K562 (cell line): ENCODE data around the gene RAB31. TPM values are rescaled to one million over a fixed set of nuclear protein-coding genes. Genes with fewer than 3 reads are reported as not detected.

Experiments used
- ATAC-seq: fragments of 200-7000 bp; cut with Tn5 transposase; 3 replicates; pipeline ENCODE4 v1.9.1; 2020; ENCODE audit warnings: moderate library complexity
- BruUV-seq: library from RNA; stranded (reverse); fragments of 400-500 nt; replicated peaks from 2 replicates; lab custom pipeline; 2021; lab: Mats Ljungman, UMichigan
- CTCF ChIA-PET: fragments of 300-600 bp; formaldehyde crosslinking; extraction: SDS; loops from one replicate; lab custom pipeline; 2021; ENCODE audit warnings: low intra/inter-chr PET ratio; lab: Yijun Ruan, JAX
- POLR2A ChIA-PET: fragments of 300-600, 350-650 bp; sonication (Branson Sonifier 250); formaldehyde crosslinking; extraction: SDS; loops from one replicate; lab custom pipeline; 2021; ENCODE audit warnings: antibody characterized with exemption, inconsistent platforms; lab: Yijun Ruan, JAX
- DNase-seq, 4 experiments: peaks; one replicate each; pipeline versions ENCODE4 v3.0.0 to v3.0.0-alpha.2; 2011 to 2018; ENCODE audit warnings: low spot score in 3 of 4, mixed read lengths in 3 of 4; ENCODE audit errors: extremely low read depth in 1 of 4
- FAIRE-seq: peaks from 2 replicates; lab custom pipeline; 2011; peaks lifted over from hg19 to GRCh38; lab: Jason Lieb, UNC
- H2AFZ ChIP-seq: 2 replicates; pipeline ENCODE4 v1.6.0; 2011; ENCODE audit warnings: low read depth, low read length, control low read depth, inconsistent platforms
- H3K27ac ChIP-seq: fragments of 200-600 bp; 3 replicates; pipeline ENCODE4 v1.8.0; 2011; ENCODE audit warnings: low read depth, mild to moderate bottlenecking, control low read depth, inconsistent platforms, low read length, moderate library complexity, mixed read lengths; ENCODE audit errors: extremely low read depth
- H3K27me3 ChIP-seq, 2 experiments: fragments of 300-600 bp in 1 of 2; 2 replicates in 1 of 2; 3 replicates in 1 of 2; pipeline versions ENCODE4 v1.6.0 to v1.8.0; 2011; ENCODE audit warnings: inconsistent platforms in 2 of 2, low read length in 2 of 2, mild to moderate bottlenecking in 1 of 2, mixed read lengths in 1 of 2, moderate library complexity in 1 of 2; ENCODE audit not compliant: control insufficient read depth in 2 of 2, insufficient read depth in 2 of 2
- H3K36me3 ChIP-seq: fragments of 300-600 bp; 3 replicates; pipeline ENCODE4 v1.8.0; 2011; ENCODE audit warnings: mild to moderate bottlenecking, low read length, inconsistent platforms; ENCODE audit not compliant: control insufficient read depth, insufficient read depth
- H3K4me1 ChIP-seq, 2 experiments: fragments of 200-600 bp in 1 of 2; replicated peaks in 1 of 2; 2 replicates in 1 of 2; 3 replicates in 1 of 2; pipeline versions ENCODE4 v1.5.1 to v1.8.0; 2011; ENCODE audit warnings: inconsistent platforms in 2 of 2, low read length in 2 of 2, mild to moderate bottlenecking in 1 of 2, mixed read lengths in 1 of 2, moderate library complexity in 1 of 2; ENCODE audit not compliant: control insufficient read depth in 2 of 2, insufficient read depth in 2 of 2
- H3K4me2 ChIP-seq: 2 replicates; pipeline ENCODE4 v1.6.1; 2011; ENCODE audit warnings: low read length, control low read depth, inconsistent platforms, mixed read lengths; ENCODE audit not compliant: insufficient read depth
- H3K4me3 ChIP-seq: fragments of 200-600 bp; sonication (generic), shearing (Covaris generic); 2 replicates; pipeline ENCODE4 v1.5.1; 2016; ENCODE audit warnings: control low read depth, inconsistent platforms
- H3K79me2 ChIP-seq: fragments of 200-600 bp; 3 replicates; pipeline ENCODE4 v1.8.0; 2011; ENCODE audit warnings: low read length, inconsistent platforms; ENCODE audit not compliant: control insufficient read depth, insufficient read depth
- H3K9ac ChIP-seq, 2 experiments: 2 replicates each; pipeline versions ENCODE4 v1.6.0 to v1.6.1; 2011; ENCODE audit warnings: low read depth in 2 of 2, low read length in 2 of 2, control low read depth in 1 of 2, inconsistent platforms in 1 of 2, mild to moderate bottlenecking in 1 of 2, mixed read lengths in 1 of 2; ENCODE audit not compliant: insufficient read depth in 1 of 2
- H3K9me1 ChIP-seq: one replicate; pipeline ENCODE4 v1.6.0; 2011; ENCODE audit warnings: inconsistent platforms, mild to moderate bottlenecking, low read length, moderate library complexity; ENCODE audit not compliant: control insufficient read depth, insufficient read depth
- H3K9me3 ChIP-seq: replicated peaks from 2 replicates; pipeline ENCODE4 v1.5.1; 2011; ENCODE audit warnings: low read depth, low read length, inconsistent platforms; ENCODE audit not compliant: control insufficient read depth, insufficient read depth
- H4K20me1 ChIP-seq: replicated peaks from 2 replicates; pipeline ENCODE4 v1.6.1; 2011; ENCODE audit warnings: low read length, inconsistent platforms, mixed read lengths; ENCODE audit not compliant: control insufficient read depth, insufficient read depth
- ATF1 ChIP-seq, 2 experiments: fragments of 450-650 bp in 1 of 2; IDR thresholded peaks; 2 replicates each; pipeline ENCODE4 v1.6.1; 2016; ENCODE audit warnings: missing compliant biosample characterization in 1 of 2, missing genetic modification characterization in 1 of 2
- CBX5 ChIP-seq: IDR thresholded peaks from 2 replicates; pipeline ENCODE4 v1.6.1; 2014; ENCODE audit warnings: low read depth, borderline replicate concordance
- HDAC2 ChIP-seq: fragments of 450-650 bp; IDR thresholded peaks from 2 replicates; pipeline ENCODE4 v1.6.1; 2016; ENCODE audit warnings: mild to moderate bottlenecking
- IFI16 ChIP-seq: fragments of 250-450 bp; sonication (Bioruptor Pico); IDR thresholded peaks from 2 replicates; pipeline ENCODE4 v2.1.2; 2022; ENCODE audit warnings: mild to moderate bottlenecking, inconsistent platforms
- JUN ChIP-seq, 2 experiments: sonication (generic) in 1 of 2; formaldehyde crosslinking in 1 of 2; IDR thresholded peaks; 2 replicates each; pipeline versions ENCODE4 v1.6.1 to v1.8.0; 2012 to 2022; ENCODE audit warnings: borderline replicate concordance in 2 of 2, mild to moderate bottlenecking in 2 of 2, improper control_type of control experiment in 1 of 2, low read depth in 1 of 2, low read length in 1 of 2, missing genetic modification reagents in 1 of 2
- MLX ChIP-seq, 2 experiments: fragments of 450-650 bp in 1 of 2; sonication (generic) in 1 of 2; formaldehyde crosslinking; conservative IDR thresholded peaks; 2 replicates each; pipeline versions ENCODE4 v1.4.0 to v1.8.1; 2020 to 2022; ENCODE audit warnings: mild to moderate bottlenecking in 1 of 2, missing genetic modification reagents in 1 of 2
- POLR3G ChIP-seq: IDR thresholded peaks from 2 replicates; pipeline ENCODE4 v1.6.1; 2011; ENCODE audit not compliant: insufficient read length, insufficient replicate concordance; ENCODE audit errors: extremely low read depth
- PRPF4 ChIP-seq: fragments of 200-400 bp; formaldehyde crosslinking; IDR thresholded peaks from one replicate; pipeline ENCODE4 v1.6.1; 2017; ENCODE audit warnings: low read length, low read depth, mild to moderate bottlenecking; ENCODE audit not compliant: insufficient read depth, poor library complexity, severe bottlenecking
- RB1 ChIP-seq: fragments of 450-650 bp; IDR thresholded peaks from 2 replicates; pipeline ENCODE4 v1.6.1; 2017; ENCODE audit warnings: low read depth, mild to moderate bottlenecking
- SMAD1 ChIP-seq: fragments of 150-350 bp; IDR thresholded peaks from 2 replicates; pipeline ENCODE4 v1.6.1; 2014; ENCODE audit warnings: low read length, low read depth; ENCODE audit not compliant: partially characterized antibody
- SREBF2 ChIP-seq: sonication (generic); formaldehyde crosslinking; IDR thresholded peaks from 2 replicates; pipeline ENCODE4 v1.4.0; 2020; ENCODE audit warnings: mild to moderate bottlenecking, missing genetic modification reagents
- TAF15 ChIP-seq: fragments of 200-400 bp; formaldehyde crosslinking; IDR thresholded peaks from 2 replicates; pipeline ENCODE4 v1.6.1; 2017; ENCODE audit warnings: mild to moderate bottlenecking, low read depth, low read length, moderate library complexity
- TFAM ChIP-seq: fragments of 250-450 bp; sonication (Bioruptor Pico); conservative IDR thresholded peaks from 2 replicates; pipeline ENCODE4 v1.5.0; 2021; ENCODE audit warnings: mild to moderate bottlenecking, moderate library complexity
- TRIM28 ChIP-seq: fragments of 450-650 bp; IDR thresholded peaks from 2 replicates; pipeline ENCODE4 v1.6.1; 2017
- ZNF324 ChIP-seq: fragments of 250-450 bp; sonication (Bioruptor Pico); IDR thresholded peaks from 2 replicates; pipeline ENCODE4 v1.4.0; 2020; ENCODE audit warnings: mild to moderate bottlenecking
- ZNF445 ChIP-seq: fragments of 250-450 bp; sonication (Bioruptor Pico); IDR thresholded peaks from 2 replicates; pipeline ENCODE4 v1.4.0; 2020; ENCODE audit warnings: low read depth, mild to moderate bottlenecking, moderate library complexity
- ZZZ3 ChIP-seq: fragments of 450-650 bp; IDR thresholded peaks from 2 replicates; pipeline ENCODE4 v1.6.1; 2016; ENCODE audit warnings: antibody characterized with exemption, mild to moderate bottlenecking, moderate library complexity
- WGBS: fragments of 100-300 bp; shearing (Covaris generic); methylation state at CpG from one replicate; pipeline ENCODE4 v1.1.6; 2016; ENCODE audit warnings: low coverage, mixed read lengths; ENCODE audit not compliant: insufficient coverage; ENCODE audit errors: missing lambda C conversion rate; 5-methylcytosine and 5-hydroxymethylcytosine counted together
- in situ Hi-C: fragments of 300-500 bp; cut with MboI; formaldehyde crosslinking; loops from 4 replicates; pipeline ENCODE4 v1.15.0; 2018; ENCODE audit warnings: inconsistent platforms, mixed read lengths
- intact Hi-C: fragments of 100-400 bp; cut with micrococcal nuclease; formaldehyde crosslinking; loops from 2 replicates; pipeline ENCODE4 v1.14.2; 2022
- polyA plus RNA-seq, 8 experiments: library from polyadenylated mRNA; depleted of rRNA in 4 of 8; stranded (reverse) in 5 of 8; unstranded in 3 of 8; fragments of >200 nt; fragmentation: Nextera tagmentation in 2 of 8; fragmentation: Illumina TruSeq in 1 of 8; extraction: Ambion mirVana in 2 of 8; extraction: Trizol in 1 of 8; gene quantifications; 2 replicates each; pipeline versions ENCODE4 v1.2.1 to v1.2.3, GENCODE V29; 2011 to 2014; ENCODE audit warnings: inconsistent platforms in 1 of 8, missing spikeins in 1 of 8
- total RNA-seq, 7 experiments: library from RNA; depleted of rRNA in 6 of 7; stranded (reverse); fragments of >200 nt in 6 of 7; fragmentation: Illumina TruSeq in 2 of 7; extraction: Trizol in 2 of 7; gene quantifications; 2 replicates each; pipeline versions ENCODE4 v1.2.1 to v1.2.3, GENCODE V29; 2011 to 2021; ENCODE audit warnings: low replicate concordance in 1 of 7

Gene RAB31
- total and polyA plus RNA-seq, 9 of the 15 experiments (the other 6 are each of a cell fraction or from before 2014, with no cell fraction given): 20.7 to 70.4 (median 41.3) TPM

- BruUV-seq: no TSS peak
- in situ Hi-C loops: no loop called here
Observed at GRCh38 chr18:9764011-9764481, 55.9 kb downstream of the RAB31 start.

GRCh38 chr18:9765501-9765900, 57.4 kb downstream of the RAB31 start:
- no TSS peak for BruUV-seq
- Histone ChIP-seq H3K4me3 (no peak overlapping the region), H3K9me1 (no peaks in the 10 kb centered on the region), H4K20me1 (no peaks in the 10 kb centered on the region), H3K36me3 (peaks cover 3% of the 10 kb centered on the region; the same call in 1 of the 3 replicates), H2AFZ (no peak overlapping the region), H3K27ac (peak overlapping the region; percentile 19; the same call in 1 of the 3 replicates), H3K9me3 (0 out of 2 replicates have a peak, but pooled peaks cover 3% of the 10 kb centered on the region), H3K27me3 (no peaks in the 10 kb centered on the region), H3K4me2 (no peak overlapping the region), H3K4me1 (peaks cover 14 to 25% of the 10 kb centered on the region in 2 experiments), H3K9ac (no peak overlapping the region), H3K79me2 (peaks cover 21% of the 10 kb centered on the region)
- intact Hi-C loops (no loop called here), in situ Hi-C loops (no loop called here)
- no peak for TF ChIP-seq SMAD1
- TF ChIP-seq ZNF445 (CRISPR knock-in tag): no peak
- no peak for TF ChIP-seq POLR3G
- TF ChIP-seq JUN (IDR thresholded peaks at IDR 0.05; ENCODE audit: borderline replicate concordance, low read depth, low read length): no peak
- no peak for TF ChIP-seq JUN (CRISPR knock-in tag; IDR thresholded peaks at IDR 0.05; ENCODE audit: borderline replicate concordance)
- TF ChIP-seq CBX5: no peak
- TF ChIP-seq MLX (CRISPR knock-in tag; conservative IDR thresholded peaks at IDR 0.05): no peak
- no peak for TF ChIP-seq TAF15
- no peak for TF ChIP-seq IFI16 (CRISPR knock-in tag)
- no peak for TF ChIP-seq SREBF2 (CRISPR knock-in tag)
- no peak for TF ChIP-seq HDAC2
- TF ChIP-seq ZZZ3: no peak
- no peak for TF ChIP-seq RB1
- no peak for TF ChIP-seq TRIM28
- FAIRE-seq (no peak), DNase-seq (no peak), ATAC-seq (no peak)
- ChIA-PET CTCF (no interaction called here), POLR2A (interaction anchor here (0.7 kb wide), 1 partner anchor 85 kb away, joined by 3 read pairs; no protein-coding TSS in a partner anchor)
- 56% methylated on average over 4 of the region's 4 CpGs for WGBS

More at GRCh38 chr18:9764011-9764481, 55.9 kb downstream of the RAB31 start:
- no peak for TF ChIP-seq ZNF324
- no peak for TF ChIP-seq PRPF4
- TF ChIP-seq TFAM (CRISPR knock-in tag): no peak
- TF ChIP-seq ATF1 (CRISPR knock-in tag; IDR thresholded peaks at IDR 0.05): no peak
- no peak for TF ChIP-seq ATF1 (tag; IDR thresholded peaks at IDR 0.05)
- POLR2A ChIA-PET: interaction anchor here (0.7 to 0.8 kb wide), 2 partner anchors 10 to 13 kb away, joined by 3 to 5 read pairs; no protein-coding TSS in a partner anchor
- H3K36me3 ChIP-seq: peaks cover 3% of the 10 kb centered on the region; the same call in 1 of the 3 replicates
- FAIRE-seq (no peak), DNase-seq (no peak), ATAC-seq (no peak)
- H3K9me1 ChIP-seq: no peaks in the 10 kb centered on the region
- no peaks in the 10 kb centered on the region for H4K20me1 ChIP-seq
- intact Hi-C loops: no loop called here
- no peak overlapping the region for H3K9ac ChIP-seq
- no peak overlapping the region for H3K27ac ChIP-seq
- 83% methylated on average over 7 of the region's 7 CpGs for WGBS
- H3K4me3 ChIP-seq: no peak overlapping the region
- no peaks in the 10 kb centered on the region for H3K27me3 ChIP-seq
- CTCF ChIA-PET: no interaction called here
- no peak overlapping the region for H2AFZ ChIP-seq
- no peak overlapping the region for H3K4me2 ChIP-seq
- H3K9me3 ChIP-seq: 0 out of 2 replicates have a peak, but pooled peaks cover 3% of the 10 kb centered on the region
- peaks cover 25% of the 10 kb centered on the region; the same call in 1 of the 3 replicates for H3K79me2 ChIP-seq
- H3K4me1 ChIP-seq: peaks cover 15 to 27% of the 10 kb centered on the region in 2 experiments
